GM18508 (cell line): Measurements from ENCODE around the gene EVA1A.

Source experiments
- ATAC-seq: cut with Tn5 transposase; IDR thresholded peaks from one replicate; pipeline ENCODE4 v1.9.1; 2021; ENCODE audit warnings: moderate number of reproducible peaks; ENCODE audit not compliant: insufficient read depth, unreplicated experiment

The EVA1A gene

DNA sequence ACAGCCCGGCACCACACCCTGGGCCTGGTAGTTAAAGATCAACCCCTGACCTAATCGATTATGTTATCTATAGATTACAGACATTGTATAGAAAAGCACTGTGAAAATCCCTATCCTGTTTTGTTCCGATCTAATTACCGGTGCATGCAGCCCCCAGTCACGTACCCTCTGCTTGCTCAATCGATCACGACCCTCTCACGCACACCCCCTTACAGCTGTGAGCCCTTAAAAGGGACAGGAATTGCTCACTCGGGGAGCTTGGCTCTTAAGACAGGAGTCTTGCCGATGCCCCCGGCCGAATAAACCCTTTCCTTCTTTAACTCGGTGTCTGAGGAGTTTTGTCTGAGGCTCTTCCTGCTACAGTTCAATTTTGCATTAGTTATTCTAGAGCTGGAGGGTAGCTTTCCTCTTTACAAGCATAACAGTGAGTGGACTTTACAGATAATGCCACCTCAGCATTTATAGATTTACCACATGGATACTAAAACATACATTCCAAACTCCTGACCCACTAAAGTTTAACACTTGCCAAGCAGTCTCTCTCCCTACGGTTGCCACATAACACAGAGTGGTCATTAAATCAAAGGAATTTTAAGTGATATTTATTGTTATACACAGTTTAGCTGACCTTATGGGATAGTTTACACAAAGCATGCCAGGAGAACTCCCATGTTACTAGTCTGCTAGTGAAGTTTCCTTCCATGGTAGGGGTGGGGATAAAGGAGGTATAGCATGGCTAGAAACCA, 101.0 kb downstream of the EVA1A start:
- no peak for ATAC-seq

DNA sequence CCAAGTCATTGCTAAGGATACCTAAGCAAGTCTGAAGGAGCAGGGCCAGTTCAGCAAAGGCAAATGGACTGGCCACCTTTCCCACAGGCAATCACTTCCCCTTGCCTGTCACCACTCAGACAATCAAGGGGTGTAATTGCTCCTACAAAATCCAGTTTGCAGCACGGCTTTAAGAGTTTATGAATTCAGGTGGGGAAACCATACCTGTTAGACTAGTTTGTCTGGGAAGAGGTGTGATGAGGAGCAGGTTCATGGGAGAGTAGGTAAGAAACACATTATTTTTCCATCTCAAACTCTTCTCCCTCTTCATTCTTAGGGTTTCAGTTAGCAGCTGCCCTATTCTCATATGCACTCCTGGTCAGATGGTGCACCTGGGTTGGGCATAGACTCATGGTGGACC, 102.5 kb downstream of the EVA1A start:
- no peak for ATAC-seq

DNA sequence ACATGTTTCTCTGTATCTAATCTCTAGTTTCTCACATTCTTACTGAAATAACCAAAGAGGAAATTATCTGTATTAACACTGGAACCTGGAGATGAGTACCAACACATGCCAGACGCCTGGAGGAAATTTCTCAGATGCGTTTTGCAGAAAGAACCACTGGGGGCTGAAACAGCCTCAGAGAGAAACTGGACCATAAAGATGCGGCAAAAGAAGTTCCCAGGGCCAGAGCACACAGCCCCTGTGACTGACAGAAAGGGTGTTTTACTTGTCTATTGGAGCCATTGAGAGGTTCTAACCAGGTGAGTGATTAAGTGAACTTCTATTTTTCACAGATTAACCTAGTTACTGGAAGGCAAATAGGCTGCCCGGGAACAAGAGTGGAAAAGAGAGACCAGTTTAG, 103.9 kb downstream of the EVA1A start:
- no peak for ATAC-seq

DNA sequence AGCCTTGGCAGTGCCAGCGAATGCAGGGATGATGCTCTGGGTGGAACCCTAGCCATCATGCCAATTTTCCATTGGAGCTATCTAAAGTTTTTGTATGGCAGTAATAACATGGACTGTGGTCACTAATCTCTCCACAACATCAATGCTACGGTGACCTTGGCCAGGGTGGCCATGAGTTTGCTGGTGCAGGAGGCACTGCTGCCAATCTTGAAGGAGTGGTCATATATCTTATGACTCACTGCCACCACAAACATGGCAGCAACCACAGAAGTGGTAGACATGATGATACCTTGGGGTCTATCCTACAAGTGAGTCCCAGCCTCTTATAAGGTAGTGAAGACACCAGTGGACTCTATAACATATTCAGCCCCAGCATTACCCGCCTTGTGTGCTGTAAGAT, 104.6 kb downstream of the EVA1A start:
- no peak for ATAC-seq

DNA sequence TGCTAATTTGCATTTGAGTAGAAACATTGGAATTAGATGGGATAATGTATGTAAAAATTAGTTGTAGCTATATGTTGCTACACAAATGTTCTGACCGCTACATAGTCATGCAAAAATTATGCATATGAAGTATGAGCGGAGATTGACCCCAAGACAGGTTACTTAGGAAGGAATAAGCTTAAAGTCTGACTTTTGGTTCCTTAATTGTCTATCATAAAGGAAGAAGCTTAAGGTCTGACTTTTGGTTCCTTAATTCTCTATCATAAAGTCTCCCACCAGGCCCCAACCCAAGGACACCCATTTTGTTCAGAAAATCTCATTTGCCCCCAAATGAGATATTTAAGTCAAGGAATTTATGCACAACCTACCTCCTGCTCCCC, 106.5 kb downstream of the EVA1A start:
- ATAC-seq, result no peak

DNA sequence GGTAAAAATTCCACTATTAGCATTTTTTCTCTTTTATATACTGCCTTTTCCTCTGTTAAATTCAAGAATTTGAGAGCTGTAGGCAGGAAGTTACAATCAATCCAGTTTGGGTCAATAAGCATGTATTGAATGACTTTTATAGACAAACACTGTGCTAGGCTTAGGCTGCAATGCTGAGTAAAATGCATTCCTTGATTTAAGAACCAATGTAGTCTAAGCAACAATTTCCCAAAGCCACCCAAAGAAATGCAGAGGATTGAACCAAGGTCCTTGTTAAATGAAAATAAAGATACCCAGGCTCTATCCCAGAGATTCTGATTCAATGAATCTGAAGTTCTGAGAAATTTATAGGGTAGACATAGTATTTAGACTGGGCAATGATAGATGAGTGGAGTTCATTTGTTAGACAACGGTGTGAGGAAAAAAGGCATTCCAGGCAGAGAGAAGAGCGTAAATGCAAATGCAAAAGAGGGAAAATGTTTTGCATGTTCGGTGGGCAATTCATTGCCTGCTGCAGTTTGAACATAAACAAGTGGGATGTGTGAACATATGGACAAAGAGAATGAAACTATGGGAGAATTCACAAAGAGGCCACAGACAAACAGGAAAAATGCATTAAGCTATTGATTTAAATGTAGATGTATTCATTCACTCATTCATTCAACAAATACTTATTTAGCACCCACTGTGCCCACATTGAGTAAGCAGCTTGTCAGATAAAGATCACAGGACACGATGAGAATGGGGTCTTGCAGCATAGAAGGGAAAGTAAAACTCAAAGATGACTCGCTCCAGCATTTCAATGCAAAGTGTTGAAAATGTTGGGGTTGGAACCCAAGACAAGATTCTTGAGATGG, 107.1 kb downstream of the EVA1A start:
- ATAC-seq, result no peak

DNA sequence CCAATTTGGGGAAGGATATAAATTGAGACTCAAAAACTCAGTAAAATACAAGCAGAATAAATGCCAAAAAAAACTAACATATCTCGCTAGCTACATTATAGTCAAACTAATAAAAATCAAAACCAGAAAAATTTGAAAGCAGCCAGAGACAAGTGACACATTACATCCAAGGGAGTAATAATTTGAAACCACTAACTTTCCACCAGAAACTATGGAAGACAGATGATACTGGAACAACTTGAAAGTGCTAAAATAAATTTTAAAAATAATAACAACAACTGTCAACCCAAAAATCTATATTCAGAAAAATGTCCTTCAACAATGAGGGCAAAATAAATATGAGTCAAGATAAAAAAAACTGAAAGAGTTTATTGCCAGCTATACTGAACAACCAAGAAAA, 110.7 kb downstream of the EVA1A start:
- no peak for ATAC-seq

DNA sequence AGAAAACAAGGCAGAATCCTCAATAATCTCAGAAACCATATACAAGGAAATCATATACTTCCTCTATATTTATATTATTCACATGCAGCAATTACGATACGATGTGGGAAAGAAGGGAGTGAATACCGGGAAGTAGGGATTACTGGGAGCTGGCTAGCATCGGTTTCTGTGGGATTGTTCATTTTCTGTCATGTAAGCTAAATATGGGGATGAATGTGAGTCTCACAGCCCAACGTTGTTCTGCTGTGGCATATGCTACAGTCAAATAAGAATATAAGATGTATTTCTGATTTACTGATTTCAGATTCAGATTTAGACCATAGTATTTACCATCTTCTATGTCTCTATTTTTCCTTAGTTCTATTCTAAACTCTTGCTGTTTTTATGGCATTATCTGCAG, 113.6 kb downstream of the EVA1A start:
- no peak for ATAC-seq
